SJCRH30 (cell line): ENCODE data around the gene CEBPE. TPM values are rescaled to one million over a fixed set of nuclear protein-coding genes. Genes with fewer than 3 reads are reported as not detected.
"Not testable (repeated sequence)": the region's sequence is repeated elsewhere in the genome, so short reads cannot be mapped to it uniquely, and the experiment has no call there.

Experiments used
- DNase-seq, 2 experiments: peaks; one replicate each; pipeline ENCODE4 v3.0.0-alpha.2; 2015 to 2020
- H3K27ac ChIP-seq: fragments of 250-450 bp; sonication (Bioruptor Pico); 2 replicates; pipeline ENCODE4 v1.5.1; 2020; ENCODE audit warnings: mild to moderate bottlenecking, moderate library complexity
- H3K27me3 ChIP-seq: fragments of 250-450 bp; sonication (Bioruptor Pico); 2 replicates; pipeline ENCODE4 v1.5.1; 2020; ENCODE audit warnings: mild to moderate bottlenecking, moderate library complexity
- H3K36me3 ChIP-seq: fragments of 250-450 bp; sonication (Bioruptor Pico); 2 replicates; pipeline ENCODE4 v1.5.1; 2020; ENCODE audit warnings: mild to moderate bottlenecking, moderate library complexity
- H3K4me1 ChIP-seq: fragments of 250-450 bp; sonication (Bioruptor Pico); 2 replicates; pipeline ENCODE4 v1.5.1; 2020; ENCODE audit warnings: mild to moderate bottlenecking, moderate library complexity
- H3K4me3 ChIP-seq: fragments of 250-450 bp; sonication (Bioruptor Pico); 2 replicates; pipeline ENCODE4 v1.5.1; 2020; ENCODE audit warnings: mild to moderate bottlenecking, moderate library complexity
- H3K9me3 ChIP-seq: fragments of 250-450 bp; sonication (Bioruptor Pico); replicated peaks from 2 replicates; pipeline ENCODE4 v1.5.1; 2020; ENCODE audit warnings: mild to moderate bottlenecking, moderate library complexity
- total RNA-seq: library from RNA; depleted of rRNA; stranded (reverse); fragments of >200 nt; shearing (Covaris generic); gene quantifications from 2 replicates; pipeline ENCODE4 v1.2.3, GENCODE V29; 2014

Gene CEBPE
- total RNA-seq, 1 experiment from 2014 or later = not detected

DNA sequence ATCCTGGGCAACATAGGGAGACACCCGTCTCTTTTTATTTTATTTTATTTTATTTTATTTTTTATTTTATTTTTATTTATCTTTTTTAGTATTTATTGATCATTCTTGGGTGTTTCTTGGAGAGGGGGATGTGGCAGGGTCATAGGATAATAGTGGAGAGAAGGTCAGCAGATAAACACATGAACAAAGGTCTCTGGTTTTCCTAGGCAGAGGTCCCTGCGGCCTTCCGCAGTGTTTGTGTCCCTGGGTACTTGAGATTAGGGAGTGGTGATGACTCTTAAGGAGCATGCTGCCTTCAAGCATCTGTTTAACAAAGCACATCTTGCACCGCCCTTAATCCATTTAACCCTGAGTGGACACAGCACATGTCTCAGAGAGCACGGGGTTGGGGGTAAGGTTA lies 11.4 kb downstream of the CEBPE start:
- H3K4me3 ChIP-seq, H3K4me1 ChIP-seq, H3K27ac ChIP-seq, H3K36me3 ChIP-seq, DNase-seq, H3K9me3 ChIP-seq: not testable (repeated sequence)
- peaks cover 13% of the 10 kb centered on the region; the same call in 1 of the 2 replicates for H3K27me3 ChIP-seq

DNA sequence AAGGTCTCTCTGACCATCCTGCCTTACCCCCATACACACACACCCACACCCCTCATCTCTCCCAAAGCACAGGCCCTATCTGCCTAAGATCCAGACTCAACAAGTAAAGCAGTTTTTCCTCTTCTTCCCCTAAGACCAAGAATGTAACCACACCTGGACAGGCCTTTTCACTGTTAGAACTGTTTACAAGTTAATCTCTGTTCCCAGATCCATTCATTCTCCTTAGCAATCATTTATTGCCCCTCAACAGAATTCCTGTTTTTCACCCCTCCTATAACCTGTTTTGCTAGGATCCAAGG lies 12.4 kb downstream of the CEBPE start:
- Histone ChIP-seq H3K27ac (no peak overlapping the region), H3K4me1 (peaks cover 8% of the 10 kb centered on the region)

DNA sequence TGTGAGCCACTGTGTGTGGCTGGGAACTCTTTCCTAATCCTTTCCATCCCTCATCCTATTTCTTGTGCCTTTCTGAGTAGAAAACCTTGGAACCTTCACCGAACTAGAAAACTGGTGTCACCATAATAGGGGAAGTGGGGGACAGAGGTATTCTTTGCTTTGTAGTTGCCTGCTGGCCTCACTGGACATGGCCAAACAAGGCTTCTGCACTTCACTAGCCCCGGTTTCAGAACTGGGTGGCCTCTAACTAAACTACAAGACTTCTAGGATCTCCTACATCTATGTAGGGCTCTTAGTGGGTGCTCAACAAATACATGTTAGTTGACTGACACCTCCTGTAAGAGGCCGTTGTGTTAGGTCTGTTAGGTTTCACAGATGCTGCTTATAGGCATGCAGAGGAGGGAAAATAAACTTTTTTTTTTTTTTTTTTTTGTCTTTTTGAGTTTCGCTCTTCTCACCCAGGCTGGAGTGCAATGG lies 13.7 kb downstream of the CEBPE start:
- H3K27me3 ChIP-seq = peaks cover 9% of the 10 kb centered on the region; the same call in 1 of the 2 replicates
- no peaks in the 10 kb centered on the region for H3K36me3 ChIP-seq
- H3K4me3 ChIP-seq = no peak overlapping the region
- DNase-seq = no peak
- no peaks in the 10 kb centered on the region for H3K9me3 ChIP-seq
- H3K4me1 ChIP-seq = peaks cover 8% of the 10 kb centered on the region
- no peak overlapping the region for H3K27ac ChIP-seq

More for the DNA sequence above, 12.4 kb downstream of the CEBPE start:
- Histone ChIP-seq H3K9me3 (no peaks in the 10 kb centered on the region), H3K27me3 (peaks cover 13% of the 10 kb centered on the region; the same call in 1 of the 2 replicates), H3K4me3 (no peak overlapping the region), H3K36me3 (no peaks in the 10 kb centered on the region)
- DNase-seq = no peak

GRCh38 chr14:23104591-23105347 lies 14.3 kb downstream of the CEBPE start, which contains the start of gene CIROP:
CIROP (minus strand) TSS chr14:23104989; CDS start chr14:23104920, 69 bp downstream.
- H3K36me3 ChIP-seq = no peaks in the 10 kb centered on the region
- H3K9me3 ChIP-seq = no peaks in the 10 kb centered on the region
- no peak within 1 kb of the TSS for H3K27ac ChIP-seq
- H3K27me3 ChIP-seq = peaks cover 9% of the 10 kb centered on the region; the same call in 1 of the 2 replicates
- no peak within 1 kb of the TSS for H3K4me3 ChIP-seq
- no peak for DNase-seq
- peaks cover 8% of the 10 kb centered on the region for H3K4me1 ChIP-seq

DNA sequence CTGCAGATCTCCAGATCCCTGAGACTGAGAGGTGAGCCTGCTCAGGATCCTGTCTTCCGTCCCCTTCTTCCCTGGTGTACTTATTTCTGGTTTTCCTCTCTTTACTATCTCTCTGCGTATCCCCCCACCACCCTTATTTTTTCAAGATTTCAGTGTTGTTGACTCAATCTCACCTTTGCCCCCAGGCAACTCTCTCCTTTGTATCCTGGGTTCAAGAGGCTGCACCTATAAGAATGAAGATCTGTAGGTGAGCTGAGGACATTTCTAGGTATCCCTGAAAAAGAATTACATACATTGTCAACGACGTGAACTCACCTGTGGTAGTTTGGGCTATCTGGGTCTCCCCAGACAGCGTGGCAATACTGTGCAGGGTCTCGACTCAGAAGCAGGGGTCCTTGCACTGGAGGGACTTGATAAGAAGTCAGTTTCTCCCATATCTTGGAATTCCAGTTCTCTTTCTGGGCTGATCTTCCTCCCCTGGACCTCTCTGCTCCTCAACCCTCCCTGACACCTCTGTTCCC lies 14.9 kb downstream of the CEBPE start:
- H3K36me3 ChIP-seq = peaks cover under 1% of the 10 kb centered on the region; the same call in 1 of the 2 replicates
- no peaks in the 10 kb centered on the region for H3K9me3 ChIP-seq
- DNase-seq = no peak
- H3K27me3 ChIP-seq = peaks cover 9% of the 10 kb centered on the region; the same call in 1 of the 2 replicates
- no peak overlapping the region for H3K27ac ChIP-seq
- H3K4me1 ChIP-seq = peaks cover 8% of the 10 kb centered on the region
- no peak overlapping the region for H3K4me3 ChIP-seq

DNA sequence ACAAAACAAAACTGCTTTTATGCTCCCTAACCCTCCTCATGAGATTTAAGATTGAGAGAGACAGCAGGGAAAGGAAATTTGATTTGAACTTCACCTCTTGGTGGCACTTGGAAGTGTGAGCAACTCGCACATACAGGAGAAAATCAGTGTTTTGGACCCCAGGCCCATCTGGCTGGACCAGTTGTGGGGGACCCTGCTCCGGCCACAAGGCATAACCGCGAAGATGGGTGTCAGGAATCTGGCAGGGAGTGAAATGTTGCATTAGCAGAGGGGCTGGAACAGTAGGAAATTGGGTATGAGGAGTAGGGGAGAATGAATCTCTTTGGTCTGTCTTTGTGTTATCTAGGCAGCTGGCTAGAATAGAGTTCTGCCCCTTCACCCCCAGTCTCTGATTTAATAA lies 15.5 kb downstream of the CEBPE start:
- Histone ChIP-seq H3K4me1 (peaks cover 8% of the 10 kb centered on the region), H3K27ac (no peak overlapping the region), H3K36me3 (peaks cover 6% of the 10 kb centered on the region; the same call in 1 of the 2 replicates), H3K9me3 (no peaks in the 10 kb centered on the region), H3K4me3 (no peak overlapping the region), H3K27me3 (peaks cover 9% of the 10 kb centered on the region; the same call in 1 of the 2 replicates)
- DNase-seq = no peak

GRCh38 chr14:23102801-23103200 lies 16.3 kb downstream of the CEBPE start:
- Histone ChIP-seq H3K9me3 (no peaks in the 10 kb centered on the region), H3K36me3 (peaks cover 12% of the 10 kb centered on the region; the same call in 1 of the 2 replicates), H3K27ac (no peak overlapping the region), H3K4me3 (no peak overlapping the region), H3K27me3 (peaks cover 9% of the 10 kb centered on the region; the same call in 1 of the 2 replicates), H3K4me1 (peaks cover 8% of the 10 kb centered on the region)
- DNase-seq = no peak

DNA sequence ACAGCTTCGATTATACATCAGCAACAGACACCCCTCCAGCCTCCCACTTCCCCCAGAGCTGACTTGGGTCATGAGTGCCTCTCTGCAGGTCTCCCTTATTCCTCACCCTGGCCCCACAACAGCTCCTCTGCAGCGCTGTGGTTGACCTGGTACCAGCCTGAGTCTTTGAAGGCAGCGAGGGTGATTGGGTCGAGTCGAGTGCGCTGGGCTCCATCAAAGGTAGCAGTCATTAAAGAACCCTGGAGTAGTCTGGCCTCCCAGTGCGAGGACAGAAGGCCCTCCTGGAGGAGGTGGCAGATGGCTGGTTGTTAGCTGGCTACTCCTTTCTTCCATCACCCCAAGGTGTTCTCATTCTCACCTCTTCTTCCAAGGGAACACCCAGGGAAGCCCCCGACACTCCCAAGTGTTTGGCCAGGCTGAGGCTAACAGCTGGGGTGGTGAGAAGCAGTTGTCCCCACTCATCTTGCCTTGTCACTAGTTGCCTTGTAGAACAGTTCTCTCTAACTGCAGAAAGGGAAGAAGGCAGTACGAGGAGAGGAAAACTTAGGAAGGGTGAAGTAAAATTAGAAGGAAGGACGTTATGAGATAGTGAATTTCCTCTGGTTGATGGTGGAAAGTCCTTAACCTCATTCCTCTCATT lies 16.9 kb downstream of the CEBPE start:
- no peak overlapping the region for H3K27ac ChIP-seq
- no peak overlapping the region for H3K4me3 ChIP-seq
- no peaks in the 10 kb centered on the region for H3K9me3 ChIP-seq
- H3K36me3 ChIP-seq = peaks cover 15% of the 10 kb centered on the region; the same call in 1 of the 2 replicates
- DNase-seq = peak in 1 of 2 experiments; percentile 53
- peaks cover 8% of the 10 kb centered on the region for H3K4me1 ChIP-seq
- H3K27me3 ChIP-seq = peaks cover 9% of the 10 kb centered on the region; the same call in 1 of the 2 replicates

DNA sequence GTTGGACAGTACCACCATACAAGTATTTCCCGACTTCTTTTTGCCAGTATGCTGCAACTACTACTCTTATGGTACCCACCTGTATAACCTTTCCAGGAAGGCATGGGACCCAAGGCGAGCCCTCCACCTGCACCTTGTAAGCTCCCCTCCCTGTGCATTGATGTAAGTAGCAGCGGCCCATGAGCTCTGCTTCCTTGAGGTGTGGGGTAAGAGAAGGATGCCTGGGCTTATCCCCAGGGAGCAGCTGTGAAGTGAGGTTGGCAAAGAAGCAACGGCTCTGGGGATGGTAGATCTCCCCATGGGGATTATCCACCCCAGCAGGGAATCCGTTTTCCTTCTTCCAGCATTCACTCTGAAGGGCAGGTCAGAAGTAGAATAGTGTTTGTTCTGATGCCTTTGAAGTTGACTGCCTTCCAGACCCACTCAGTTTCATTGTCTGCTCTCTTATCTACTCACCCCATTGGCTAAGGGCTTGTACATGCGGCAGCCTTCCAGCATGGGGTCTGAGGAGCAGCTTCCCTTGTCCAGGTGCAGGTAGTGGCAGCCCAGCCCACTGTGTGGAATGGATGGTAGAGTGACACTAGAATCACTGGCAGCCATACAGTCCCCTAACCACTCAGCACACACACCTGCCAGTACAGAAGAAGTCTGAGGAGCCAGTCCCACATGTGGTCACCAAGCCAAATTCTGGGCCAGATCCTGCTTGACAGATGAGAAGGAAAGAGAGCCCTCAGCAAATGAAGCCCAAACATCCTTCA lies 17.7 kb downstream of the CEBPE start:
- H3K9me3 ChIP-seq = no peaks in the 10 kb centered on the region
- peaks cover 15% of the 10 kb centered on the region; the same call in 1 of the 2 replicates for H3K36me3 ChIP-seq
- H3K27me3 ChIP-seq = peaks cover 9% of the 10 kb centered on the region; the same call in 1 of the 2 replicates
- H3K27ac ChIP-seq = no peak overlapping the region
- peaks cover 2% of the 10 kb centered on the region for H3K4me1 ChIP-seq
- no peak overlapping the region for H3K4me3 ChIP-seq
- no peak for DNase-seq

GRCh38 chr14:23099212-23099861 lies 19.7 kb downstream of the CEBPE start:
- Histone ChIP-seq H3K36me3 (peaks cover 15% of the 10 kb centered on the region; the same call in 1 of the 2 replicates), H3K4me3 (no peak overlapping the region), H3K27ac (no peak overlapping the region), H3K27me3 (peaks cover 3% of the 10 kb centered on the region; the same call in 1 of the 2 replicates), H3K9me3 (no peaks in the 10 kb centered on the region), H3K4me1 (no peaks in the 10 kb centered on the region; the same call in 1 of the 2 replicates)
- no peak for DNase-seq

- Histone ChIP-seq H3K36me3 (peaks cover 18% of the 10 kb centered on the region), H3K4me3 (no peak overlapping the region), H3K9me3 (no peaks in the 10 kb centered on the region), H3K27ac (no peak overlapping the region), H3K4me1 (peaks cover 2% of the 10 kb centered on the region), H3K27me3 (no peaks in the 10 kb centered on the region)
- no peak for DNase-seq
Observed at GRCh38 chr14:23097786-23098185, 21.3 kb downstream of the CEBPE start.

- Histone ChIP-seq H3K4me1 (peaks cover 2% of the 10 kb centered on the region; the same call in 1 of the 2 replicates), H3K4me3 (peak within 1 kb of the TSS; percentile 94), H3K36me3 (peaks cover 30% of the 10 kb centered on the region), H3K9me3 (no peaks in the 10 kb centered on the region), H3K27ac (peak within 1 kb of the TSS; percentile 92), H3K27me3 (no peaks in the 10 kb centered on the region)
- DNase-seq = peak; percentile 99 to 100
Observed at GRCh38 chr14:23095196-23096108, 23.6 kb downstream of the CEBPE start, which contains the start of gene C14orf119. C14orf119 (plus strand) TSS chr14:23095505; CDS start chr14:23097659, 2,154 bp downstream.

DNA sequence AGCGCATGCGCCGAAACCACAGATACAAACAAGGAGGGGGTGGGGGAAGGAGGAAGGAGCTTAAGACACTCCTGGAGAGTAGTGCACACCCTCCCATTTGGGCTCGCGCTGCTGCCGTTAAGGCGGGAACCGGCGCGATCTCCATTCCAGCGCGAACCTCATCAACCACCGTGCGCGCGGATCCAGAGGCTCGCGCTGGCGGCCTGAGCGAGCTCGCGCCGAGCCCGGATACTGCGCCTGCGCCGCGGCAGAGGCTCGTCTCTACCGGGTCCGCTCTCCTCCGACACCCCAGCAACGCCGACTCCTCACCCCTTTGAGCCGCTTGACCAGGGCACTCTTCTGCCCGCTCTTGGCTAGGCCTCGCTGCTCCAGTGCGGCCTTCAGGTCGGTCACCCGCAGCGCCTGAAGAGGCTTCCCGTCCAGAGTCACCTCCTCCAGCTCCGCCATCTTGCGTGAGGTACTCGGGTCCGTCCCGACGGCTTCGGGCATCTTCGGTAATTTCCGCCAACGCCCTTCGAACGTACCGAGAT lies 24.3 kb downstream of the CEBPE start, which contains the start of gene ACIN1:
Gene ACIN1 (minus strand): TSS at position 471 of the 530 bp plus-strand sequence. CDS start 24 bp downstream, at position 447.
- Histone ChIP-seq H3K27me3 (no peaks in the 10 kb centered on the region), H3K36me3 (peaks cover 37% of the 10 kb centered on the region), H3K27ac (peak within 1 kb of the TSS; percentile 92), H3K9me3 (no peaks in the 10 kb centered on the region), H3K4me1 (peaks cover 2% of the 10 kb centered on the region; the same call in 1 of the 2 replicates), H3K4me3 (peak within 1 kb of the TSS; percentile 94)
- peak; percentile 85 to 91 for DNase-seq
